HT-29 (cell line): ENCODE data around the gene GDF15. TPM values are rescaled to one million over a fixed set of nuclear protein-coding genes. Genes with fewer than 3 reads are reported as not detected.
A peak's percentile ranks its signal among the peaks of the same experiment; 100 is the strongest.
"Not testable (repeated sequence)": the region's sequence is repeated elsewhere in the genome, so short reads cannot be mapped to it uniquely, and the experiment has no call there.

Source experiments
- DNase-seq: peaks from one replicate; pipeline ENCODE4 v3.0.0-alpha.2; 2015; ENCODE audit warnings: low spot score
- total RNA-seq: library from RNA; depleted of rRNA; stranded (reverse); fragments of >200 nt; shearing (Covaris generic); gene quantifications from 2 replicates; pipeline ENCODE4 v1.2.3, GENCODE V29; 2014; rRNA removed

GDF15 gene, protein sequence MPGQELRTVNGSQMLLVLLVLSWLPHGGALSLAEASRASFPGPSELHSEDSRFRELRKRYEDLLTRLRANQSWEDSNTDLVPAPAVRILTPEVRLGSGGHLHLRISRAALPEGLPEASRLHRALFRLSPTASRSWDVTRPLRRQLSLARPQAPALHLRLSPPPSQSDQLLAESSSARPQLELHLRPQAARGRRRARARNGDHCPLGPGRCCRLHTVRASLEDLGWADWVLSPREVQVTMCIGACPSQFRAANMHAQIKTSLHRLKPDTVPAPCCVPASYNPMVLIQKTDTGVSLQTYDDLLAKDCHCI
- total RNA-seq = 529 and 584 TPM in 2 replicates

- DNase-seq = peak; percentile 94
These were observed at the start of gene GDF15 for GRCh38 chr19:18385675-18386542. Gene GDF15 (plus strand): TSS chr19:18386158. CDS start chr19:18386190, 32 bp downstream.

DNA sequence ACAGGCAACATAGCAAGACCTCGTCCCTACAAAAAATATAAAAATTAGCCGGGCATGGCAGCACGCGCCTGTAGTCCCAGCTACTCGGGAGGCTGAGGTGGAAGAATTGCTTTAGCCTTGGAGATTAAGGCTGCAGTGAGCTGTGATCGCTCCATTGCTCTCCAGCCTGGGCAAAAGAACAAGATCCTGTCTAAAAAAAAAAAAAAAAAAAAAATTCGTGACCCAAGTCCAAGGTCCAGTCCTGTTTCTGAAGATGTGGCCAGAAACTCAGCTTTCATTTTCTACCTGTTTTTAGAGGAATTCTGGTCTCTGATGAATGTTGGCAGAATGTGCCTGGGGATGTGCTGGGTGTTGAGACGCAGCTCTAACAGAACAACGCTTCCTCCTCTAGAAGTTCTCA is 47.4 kb upstream of the GDF15 start:
- no peak for DNase-seq

GRCh38 chr19:18339723-18340122 is 46.2 kb upstream of the GDF15 start:
- peak; percentile 44 for DNase-seq

DNA sequence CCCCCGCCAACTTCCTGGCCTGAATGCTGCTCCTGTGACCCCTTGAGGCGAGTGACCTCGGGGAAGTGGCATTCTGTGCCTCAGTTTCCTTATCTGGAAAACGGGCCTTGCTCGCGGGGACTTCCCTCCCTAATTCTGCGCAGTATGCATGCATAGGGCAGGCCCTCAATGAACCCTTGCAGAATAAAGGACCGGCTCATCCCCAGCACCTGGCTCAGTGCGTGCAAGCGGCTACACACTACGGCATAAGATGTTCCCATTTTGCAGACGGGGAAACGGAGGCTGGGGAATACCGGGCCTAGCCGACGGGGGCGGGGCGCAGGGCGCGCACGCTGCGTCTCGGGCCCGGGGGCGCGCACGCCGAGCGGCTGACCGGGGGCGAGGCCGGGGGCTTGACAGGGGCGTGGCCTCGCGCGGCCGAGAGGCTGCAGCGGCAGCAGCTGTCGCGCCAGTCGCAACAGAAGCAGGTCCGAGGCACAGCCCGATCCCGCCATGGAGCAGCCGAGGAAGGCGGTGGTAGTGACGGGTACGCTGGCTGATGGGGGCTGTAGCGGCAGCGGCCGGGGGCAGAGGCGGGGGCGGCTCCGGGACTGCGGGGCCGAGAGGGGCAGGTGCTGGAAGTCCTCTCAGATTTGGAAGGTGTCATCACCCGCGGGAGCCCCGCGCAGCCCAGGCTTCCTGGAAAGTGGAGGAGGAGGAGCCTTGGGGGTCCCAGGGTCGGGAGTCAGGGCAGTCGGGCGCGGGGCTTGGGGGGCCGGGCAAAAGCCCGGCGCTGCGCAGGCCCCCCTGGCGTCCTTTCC is 45.6 kb upstream of the GDF15 start, which contains the start of gene PGPEP1:
Gene PGPEP1 (plus strand): TSS at position 409 of the 800 bp plus-strand sequence. CDS start 84 bp downstream, at position 493.
- peak; percentile 45 for DNase-seq

DNA sequence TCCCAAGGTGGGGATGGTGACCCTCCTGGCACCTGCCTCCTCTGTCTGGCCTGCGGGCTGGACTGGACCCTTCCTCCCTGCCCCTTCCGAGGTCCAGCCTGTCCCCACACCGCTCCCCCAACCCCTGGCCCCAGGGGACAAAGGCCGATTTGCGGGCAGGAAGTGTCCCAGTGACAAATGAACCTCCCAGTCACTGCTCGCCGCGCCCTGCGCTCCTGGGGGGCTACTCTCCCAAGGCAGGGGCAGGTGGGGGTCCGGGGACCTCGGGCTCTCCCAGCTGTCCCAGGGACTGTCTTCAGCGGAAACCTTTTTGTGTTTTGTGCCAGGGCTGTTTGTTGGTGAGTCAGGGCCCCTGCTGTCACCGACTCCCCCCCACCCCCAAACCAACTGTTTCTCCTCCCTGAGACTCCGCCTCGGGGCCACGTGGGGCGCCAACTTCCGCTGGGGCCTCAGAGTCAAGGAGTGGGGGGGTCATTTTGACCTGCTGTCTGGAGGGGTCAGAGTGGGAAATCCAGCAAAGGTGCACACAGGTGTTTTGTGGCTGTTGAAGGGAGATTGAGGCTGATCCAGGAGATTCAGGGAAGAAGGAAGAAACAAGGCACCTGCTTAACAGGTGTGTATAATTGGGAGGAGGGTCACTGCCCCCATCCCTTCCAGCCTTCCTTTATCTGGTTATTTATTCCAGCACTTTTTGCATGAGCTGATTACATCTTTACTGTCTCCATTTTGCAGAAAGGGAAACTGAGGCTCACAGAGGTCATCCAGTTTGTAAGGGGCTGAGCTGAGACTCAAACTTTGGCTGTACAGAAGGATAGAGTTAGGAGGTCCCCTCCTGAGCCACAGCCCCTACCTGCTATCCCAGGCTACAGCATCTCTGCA is 44.7 kb upstream of the GDF15 start:
- peak; percentile 36 for DNase-seq

DNA sequence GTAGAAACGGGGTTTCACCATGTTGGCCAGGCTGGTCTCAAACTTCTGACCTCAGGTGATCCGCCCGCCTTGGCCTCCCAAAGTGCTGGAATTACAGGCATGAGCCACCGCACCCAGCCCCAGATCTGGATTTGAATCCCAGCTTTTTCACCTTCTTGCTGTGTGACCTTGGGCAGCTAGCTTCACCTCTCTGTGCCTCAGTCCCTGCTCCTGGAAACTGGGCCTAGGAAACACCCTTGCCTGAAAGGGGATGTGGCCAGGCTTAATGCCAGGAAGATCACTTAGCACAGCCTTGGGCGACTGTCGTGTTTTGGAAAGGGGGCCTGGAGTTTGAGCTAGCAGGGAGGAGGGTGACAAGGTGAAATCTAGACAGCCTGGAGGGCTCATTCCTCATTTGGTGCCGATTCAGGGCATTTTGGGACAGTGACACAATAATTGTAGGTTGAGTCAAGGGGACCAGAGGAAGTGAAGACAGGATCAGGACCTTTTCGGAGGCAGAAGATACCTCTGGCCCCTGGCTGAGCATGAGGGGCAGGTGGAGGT is 43.8 kb upstream of the GDF15 start:
- DNase-seq = no peak

- no peak for DNase-seq
These were observed 41.4 kb upstream of the GDF15 start for GRCh38 chr19:18344582-18344950.

DNA sequence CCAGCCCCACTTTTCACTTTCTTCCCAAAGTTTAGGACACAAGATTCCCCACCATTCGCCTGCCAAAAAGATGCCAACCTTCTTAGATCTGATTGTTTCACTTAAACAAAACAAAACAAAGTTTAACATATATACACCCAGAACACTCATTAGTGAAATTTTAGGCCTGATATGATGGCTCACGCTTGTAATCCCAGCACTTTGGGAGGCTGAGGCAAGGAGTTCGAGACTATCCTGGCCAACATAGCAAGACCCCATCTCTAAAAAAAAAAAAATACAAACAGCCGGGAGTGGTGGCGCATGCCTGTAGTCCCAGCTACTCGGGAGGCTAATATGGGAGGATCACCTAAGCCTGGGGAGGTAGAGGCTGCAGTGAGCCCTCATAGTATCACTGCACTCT is 40.7 kb upstream of the GDF15 start:
- no peak for DNase-seq

DNA sequence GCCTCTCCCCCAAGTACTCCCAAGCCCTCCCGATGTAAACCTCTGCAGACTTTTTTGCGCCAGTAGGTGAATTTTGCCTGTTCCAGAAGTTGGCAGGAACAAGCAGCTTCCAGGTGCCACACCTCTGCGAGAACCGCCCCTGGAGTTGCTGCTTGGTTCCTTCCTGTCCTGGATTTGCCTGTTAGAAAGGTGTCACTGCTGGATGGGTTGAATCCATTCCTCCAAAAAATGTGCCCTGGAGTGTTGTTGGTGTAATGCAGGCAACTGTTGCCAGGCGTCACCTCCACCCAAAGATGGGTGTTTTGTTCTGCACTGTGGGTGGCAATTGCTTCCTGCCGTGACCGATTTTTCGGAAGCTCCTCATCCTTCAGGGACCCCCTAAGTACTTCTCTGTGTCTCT is 39.9 kb upstream of the GDF15 start:
- DNase-seq = peak; percentile 28

DNA sequence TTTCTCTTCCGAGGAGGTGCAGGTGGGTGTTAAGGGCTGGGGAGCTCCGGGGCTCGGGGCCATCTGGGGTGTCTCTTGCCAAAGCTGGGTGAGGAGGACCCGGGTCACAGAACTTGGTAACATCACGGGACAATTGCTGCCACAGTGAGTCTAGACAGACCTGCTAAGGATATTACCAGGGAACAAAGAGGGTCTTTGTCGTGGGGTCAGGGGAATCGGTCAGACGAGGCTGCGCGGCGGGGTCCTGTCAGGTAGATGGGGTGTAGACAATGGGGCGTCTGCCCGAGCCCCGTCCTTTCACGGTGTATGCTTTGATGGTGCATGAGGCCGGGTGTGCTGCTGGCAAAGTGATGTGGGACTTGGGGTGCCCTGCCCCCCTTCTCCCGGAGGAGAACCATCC is 37.8 kb upstream of the GDF15 start:
- DNase-seq = no peak

DNA sequence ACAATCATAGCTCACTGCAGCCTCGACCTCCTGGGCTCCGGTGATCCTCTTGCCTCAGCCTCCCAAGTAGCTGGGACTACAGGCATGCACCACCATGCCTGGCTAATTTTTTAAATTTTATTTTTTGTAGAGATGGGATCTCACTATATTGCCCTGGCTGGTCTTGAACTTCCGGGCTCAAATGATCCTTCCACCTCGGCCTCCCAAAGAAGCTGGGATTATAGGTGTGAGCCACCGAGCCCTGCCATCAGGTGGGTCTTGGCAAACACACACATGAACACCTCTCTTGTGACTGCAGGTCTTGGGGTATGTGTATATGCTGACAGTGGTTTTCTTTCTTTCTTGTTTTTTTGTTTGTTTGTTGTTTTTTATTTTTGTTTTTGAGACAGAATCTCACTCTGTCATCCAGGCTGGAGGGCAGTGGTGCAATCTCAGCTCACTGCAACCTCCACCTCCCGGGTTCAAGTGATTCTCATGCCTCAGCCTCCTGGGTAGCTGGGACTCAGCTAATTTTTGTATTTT is 37.1 kb upstream of the GDF15 start:
- not testable (repeated sequence) for DNase-seq

GRCh38 chr19:18349524-18350128 is 36.3 kb upstream of the GDF15 start:
- DNase-seq = peak; percentile 49

GRCh38 chr19:18350490-18350889 is 35.5 kb upstream of the GDF15 start:
- DNase-seq = no peak

- no peak for DNase-seq
These were observed 34.4 kb upstream of the GDF15 start for GRCh38 chr19:18351544-18351943.

GRCh38 chr19:18353378-18354005 is 32.5 kb upstream of the GDF15 start:
- no peak for DNase-seq

DNA sequence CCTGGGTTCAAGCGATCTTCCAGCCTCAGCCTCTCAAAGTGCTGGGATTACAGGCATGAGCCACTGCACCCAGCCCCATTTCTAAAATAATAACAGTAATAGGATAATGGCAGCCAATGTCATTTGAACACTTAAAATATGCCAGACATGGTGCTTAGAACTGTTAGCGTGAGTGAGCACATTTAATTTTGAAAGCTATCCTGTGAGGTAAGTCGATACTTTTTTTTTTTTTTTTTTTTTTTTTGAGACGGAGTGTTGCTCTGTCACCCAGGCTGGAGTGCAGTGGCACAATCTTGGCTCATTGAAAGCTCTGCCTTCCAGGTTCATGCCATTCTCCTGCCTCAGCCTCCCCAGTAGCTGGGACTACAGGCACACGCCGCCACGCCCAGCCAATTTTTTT is 31.2 kb upstream of the GDF15 start:
- not testable (repeated sequence) for DNase-seq

- DNase-seq = no peak
These were observed 28.9 kb upstream of the GDF15 start for GRCh38 chr19:18357041-18357440.

- DNase-seq = no peak
These were observed 24.3 kb upstream of the GDF15 start for GRCh38 chr19:18361646-18362045.

DNA sequence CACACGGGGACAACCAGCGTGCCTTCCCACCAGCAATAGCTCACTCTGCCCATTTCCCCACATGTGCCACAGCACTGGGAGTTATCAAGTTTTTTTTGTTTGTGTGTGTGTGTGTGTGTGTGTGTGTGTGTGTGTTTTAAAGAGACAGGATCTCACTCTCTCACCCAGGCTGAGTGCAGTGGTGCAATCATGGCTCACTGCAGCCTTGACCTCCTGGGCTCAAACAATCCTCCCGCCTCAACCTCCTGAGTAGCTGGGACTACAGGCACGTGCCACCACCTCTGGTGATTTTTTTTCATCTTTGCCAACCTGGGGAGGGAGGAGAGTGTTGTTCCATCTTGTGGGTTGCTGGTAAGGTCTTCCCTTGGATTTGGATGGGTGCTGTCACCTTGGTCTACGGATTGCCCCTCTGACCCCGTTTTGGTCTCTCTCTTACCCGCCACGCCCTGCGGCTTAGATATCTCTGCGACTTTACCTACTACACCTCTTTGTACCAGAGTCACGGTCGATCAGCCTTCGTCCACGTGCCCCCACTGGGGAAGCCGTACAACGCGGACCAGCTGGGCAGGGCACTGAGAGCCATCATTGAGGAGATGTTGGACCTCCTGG is 22.9 kb upstream of the GDF15 start:
- no peak for DNase-seq
